Activated naive CD8-positive, alpha-beta T cell treated with anti-CD3 and anti-CD28 coated beads for 36 hours (primary cell): ENCODE measurements around the gene SLC37A1. TPM values are rescaled to one million over a fixed set of nuclear protein-coding genes. Genes with fewer than 3 reads are reported as not detected.

Experiments
- DNase-seq: peaks from one replicate; pipeline ENCODE4 v3.0.0; 2021
- H3K27ac Mint-ChIP-seq: one replicate; pipeline ENCODE4 v1.8.0; 2022; ENCODE audit warnings: mild to moderate bottlenecking, moderate library complexity, mixed read lengths
- H3K27me3 Mint-ChIP-seq: one replicate; pipeline ENCODE4 v1.8.0; 2022; ENCODE audit warnings: mild to moderate bottlenecking, mixed read lengths
- H3K36me3 Mint-ChIP-seq: one replicate; pipeline ENCODE4 v1.8.0; 2021; ENCODE audit warnings: mild to moderate bottlenecking, mixed read lengths
- H3K4me1 Mint-ChIP-seq: one replicate; pipeline ENCODE4 v1.8.0; 2021; ENCODE audit warnings: mixed read lengths
- H3K4me3 Mint-ChIP-seq: one replicate; pipeline ENCODE4 v1.8.0; 2022; ENCODE audit warnings: mild to moderate bottlenecking, moderate library complexity, mixed read lengths
- H3K9me3 Mint-ChIP-seq: one replicate; pipeline ENCODE4 v1.8.0; 2022; ENCODE audit warnings: mixed read lengths
- total RNA-seq, 2 experiments: library from RNA; stranded (reverse); gene quantifications; one replicate each; pipeline ENCODE4 v1.2.3, GENCODE V29; 2021

Gene SLC37A1
- total RNA-seq, 2 experiments from 2014 or later, result 15.7 to 17.5 TPM

GRCh38 chr21:42509244-42509643 is 4.4 kb upstream of the SLC37A1 start:
- H3K4me3 Mint-ChIP-seq, result no peak overlapping the region
- no peak for DNase-seq
- H3K27ac Mint-ChIP-seq, result no peak overlapping the region
- H3K4me1 Mint-ChIP-seq, result peaks cover 2% of the 10 kb centered on the region
- H3K36me3 Mint-ChIP-seq, result no peaks in the 10 kb centered on the region
- H3K9me3 Mint-ChIP-seq, result no peaks in the 10 kb centered on the region
- no peaks in the 10 kb centered on the region for H3K27me3 Mint-ChIP-seq

GRCh38 chr21:42512346-42513034 is 1.2 kb upstream of the SLC37A1 start:
- Mint-ChIP-seq H3K36me3 (no peaks in the 10 kb centered on the region), H3K4me1 (peaks cover 20% of the 10 kb centered on the region), H3K4me3 (peak overlapping the region; percentile 6), H3K27ac (no peak overlapping the region), H3K9me3 (no peaks in the 10 kb centered on the region), H3K27me3 (no peaks in the 10 kb centered on the region)
- DNase-seq, result no peak

- H3K4me1 Mint-ChIP-seq, result peaks cover 31% of the 10 kb centered on the region
- no peaks in the 10 kb centered on the region for H3K9me3 Mint-ChIP-seq
- peak; percentile 76 for DNase-seq
- H3K27ac Mint-ChIP-seq, result peak overlapping the region; percentile 80
- no peaks in the 10 kb centered on the region for H3K27me3 Mint-ChIP-seq
- peak overlapping the region; percentile 86 for H3K4me3 Mint-ChIP-seq
- peaks cover 8% of the 10 kb centered on the region for H3K36me3 Mint-ChIP-seq
These were observed 582 bp downstream of the SLC37A1 start for GRCh38 chr21:42513985-42514882.

DNA sequence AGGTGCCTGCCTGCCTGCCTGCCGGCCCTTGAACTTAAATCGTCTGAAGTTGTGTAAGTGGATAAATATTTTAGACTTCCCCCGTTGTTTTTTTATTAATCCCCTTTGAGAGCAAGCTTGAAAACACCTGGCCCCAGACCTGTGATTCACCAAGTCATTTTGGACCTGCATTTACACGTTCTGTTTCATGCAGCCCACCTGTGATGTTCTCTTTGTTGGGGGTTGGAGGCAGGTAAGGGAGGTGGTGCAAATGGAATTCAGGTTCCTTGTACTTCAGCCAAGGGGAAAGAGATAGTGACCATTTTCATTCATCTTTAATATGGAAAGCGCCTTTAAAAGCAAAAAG is 1.2 kb downstream of the SLC37A1 start:
- Mint-ChIP-seq H3K4me3 (peak overlapping the region; percentile 86), H3K4me1 (peaks cover 31% of the 10 kb centered on the region), H3K36me3 (peaks cover 9% of the 10 kb centered on the region), H3K27ac (peak overlapping the region; percentile 71), H3K9me3 (no peaks in the 10 kb centered on the region), H3K27me3 (no peaks in the 10 kb centered on the region)
- no peak for DNase-seq

- DNase-seq, result no peak
- no peaks in the 10 kb centered on the region for H3K27me3 Mint-ChIP-seq
- H3K4me1 Mint-ChIP-seq, result peaks cover 31% of the 10 kb centered on the region
- peaks cover 11% of the 10 kb centered on the region for H3K36me3 Mint-ChIP-seq
- H3K27ac Mint-ChIP-seq, result no peak overlapping the region
- H3K9me3 Mint-ChIP-seq, result no peaks in the 10 kb centered on the region
- peak overlapping the region; percentile 86 for H3K4me3 Mint-ChIP-seq
These were observed 2.3 kb downstream of the SLC37A1 start for GRCh38 chr21:42515708-42516502.

DNA sequence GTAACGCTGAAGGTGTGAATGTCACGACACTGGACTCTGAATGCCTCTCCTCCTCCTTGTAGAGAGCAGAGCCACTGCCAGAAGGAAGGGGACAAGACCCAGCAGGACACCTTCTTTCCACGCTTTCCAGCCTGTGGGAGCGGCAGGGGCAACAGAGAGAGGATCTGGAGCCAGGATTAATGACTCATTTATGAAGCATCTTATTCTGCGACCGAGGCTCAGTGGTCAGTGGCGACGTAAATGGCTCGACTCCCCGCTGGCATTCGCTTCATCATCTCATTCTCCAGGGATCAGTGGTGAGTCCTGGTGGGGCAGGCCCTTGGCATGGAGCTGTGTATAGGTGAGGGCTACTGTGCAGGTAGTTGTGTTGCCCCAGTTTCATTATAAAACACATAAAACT is 4.6 kb downstream of the SLC37A1 start:
- Mint-ChIP-seq H3K4me1 (peaks cover 31% of the 10 kb centered on the region), H3K9me3 (no peaks in the 10 kb centered on the region), H3K4me3 (no peak overlapping the region), H3K36me3 (peaks cover 21% of the 10 kb centered on the region), H3K27me3 (no peaks in the 10 kb centered on the region), H3K27ac (no peak overlapping the region)
- no peak for DNase-seq

DNA sequence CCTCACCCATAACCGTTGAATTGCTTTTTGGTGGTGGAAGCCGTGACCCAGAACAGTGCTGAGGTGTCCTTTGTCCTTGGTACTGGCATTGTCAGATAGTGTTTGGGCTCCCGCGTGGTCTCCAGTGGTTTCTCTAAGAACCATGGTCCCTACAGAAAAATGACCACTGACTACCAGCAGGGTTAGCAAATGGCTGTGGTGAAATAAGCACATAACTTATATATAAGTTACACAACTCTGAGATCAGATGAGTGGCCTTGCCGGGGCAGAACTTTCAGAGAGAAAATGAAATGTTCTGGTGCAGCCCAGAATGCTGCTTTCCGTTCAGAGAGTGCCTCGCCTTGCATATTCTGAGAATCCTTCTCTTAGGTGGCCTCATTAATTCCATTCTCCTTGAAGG is 5.0 kb downstream of the SLC37A1 start:
- Mint-ChIP-seq H3K27ac (no peak overlapping the region), H3K4me3 (no peak overlapping the region), H3K36me3 (peaks cover 21% of the 10 kb centered on the region), H3K27me3 (no peaks in the 10 kb centered on the region), H3K4me1 (peaks cover 31% of the 10 kb centered on the region), H3K9me3 (no peaks in the 10 kb centered on the region)
- no peak for DNase-seq

- DNase-seq, result no peak
- Mint-ChIP-seq H3K4me1 (peaks cover 42% of the 10 kb centered on the region), H3K27ac (peak overlapping the region; percentile 52), H3K4me3 (no peak overlapping the region), H3K9me3 (no peaks in the 10 kb centered on the region), H3K36me3 (peaks cover 32% of the 10 kb centered on the region), H3K27me3 (no peaks in the 10 kb centered on the region)
These were observed 7.1 kb downstream of the SLC37A1 start for GRCh38 chr21:42520628-42521253.

DNA sequence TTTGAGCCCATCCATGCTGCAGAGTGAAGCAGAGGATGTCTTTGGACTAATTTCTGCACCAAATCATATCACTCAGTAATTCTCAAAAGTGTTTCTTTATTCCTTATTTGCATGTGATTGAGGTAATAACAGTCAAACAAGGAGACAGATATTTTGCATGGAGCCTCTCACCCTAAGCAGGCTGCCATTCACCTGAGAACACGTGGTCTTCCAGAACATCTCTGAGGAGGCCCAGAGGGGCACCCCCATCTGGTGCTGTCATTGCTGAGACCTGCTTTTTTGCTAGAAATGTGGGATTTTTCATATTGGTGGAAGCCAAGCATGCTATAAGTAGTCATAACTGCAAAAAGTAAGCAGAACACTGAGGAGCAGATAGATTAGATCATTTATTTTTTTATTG is 7.7 kb downstream of the SLC37A1 start:
- DNase-seq, result no peak
- Mint-ChIP-seq H3K27me3 (no peaks in the 10 kb centered on the region), H3K4me1 (peaks cover 41% of the 10 kb centered on the region), H3K9me3 (no peaks in the 10 kb centered on the region), H3K27ac (no peak overlapping the region), H3K4me3 (no peak overlapping the region), H3K36me3 (peaks cover 35% of the 10 kb centered on the region)

DNA sequence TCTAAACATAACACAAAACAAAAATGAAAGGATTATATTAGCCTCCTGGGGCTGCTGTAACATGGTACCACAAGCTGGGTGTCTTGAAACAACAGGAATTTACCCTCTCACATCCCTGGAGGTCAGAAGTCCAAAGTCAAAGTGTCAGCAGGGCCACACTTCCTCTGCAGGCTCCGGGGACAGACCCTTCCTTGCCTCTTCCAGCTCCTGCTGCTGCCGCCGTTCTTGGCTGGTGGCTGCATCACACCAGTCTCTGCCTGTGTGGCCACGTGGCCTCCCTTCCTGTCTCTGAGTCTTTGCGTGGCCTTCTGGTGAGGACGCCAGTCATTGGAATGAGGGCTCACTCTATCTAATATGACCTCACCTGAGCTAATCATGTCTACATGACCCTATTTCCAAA is 8.2 kb downstream of the SLC37A1 start:
- Mint-ChIP-seq H3K4me1 (peaks cover 43% of the 10 kb centered on the region), H3K9me3 (no peaks in the 10 kb centered on the region), H3K27ac (no peak overlapping the region), H3K27me3 (no peaks in the 10 kb centered on the region), H3K36me3 (peaks cover 39% of the 10 kb centered on the region), H3K4me3 (no peak overlapping the region)
- no peak for DNase-seq

GRCh38 chr21:42522271-42522670 is 8.6 kb downstream of the SLC37A1 start:
- Mint-ChIP-seq H3K27ac (no peak overlapping the region), H3K9me3 (no peaks in the 10 kb centered on the region), H3K4me1 (peaks cover 45% of the 10 kb centered on the region), H3K27me3 (no peaks in the 10 kb centered on the region), H3K4me3 (no peak overlapping the region), H3K36me3 (peaks cover 42% of the 10 kb centered on the region)
- DNase-seq, result no peak

DNA sequence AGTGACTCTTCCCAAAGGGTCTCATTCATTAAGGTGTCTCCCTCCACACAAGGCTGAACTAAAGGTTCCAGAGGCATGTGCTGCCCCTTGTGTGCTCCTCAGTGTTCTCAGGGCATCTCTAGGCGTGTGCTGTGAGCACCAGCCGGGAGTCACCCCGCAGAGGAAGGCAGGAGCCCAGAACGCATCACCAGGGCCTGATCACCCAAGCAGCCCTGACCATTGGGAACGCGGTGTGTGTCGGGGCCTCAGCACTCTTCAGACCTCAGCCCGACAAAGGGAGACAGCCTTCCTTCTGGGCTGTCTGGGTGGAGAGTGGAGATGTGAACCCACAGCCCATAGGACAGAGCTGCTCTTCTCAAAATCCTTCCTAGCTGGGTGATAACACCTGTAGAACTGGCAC is 9.1 kb downstream of the SLC37A1 start:
- Mint-ChIP-seq H3K4me1 (peaks cover 48% of the 10 kb centered on the region), H3K36me3 (peaks cover 42% of the 10 kb centered on the region), H3K27me3 (no peaks in the 10 kb centered on the region), H3K27ac (no peak overlapping the region), H3K9me3 (no peaks in the 10 kb centered on the region), H3K4me3 (no peak overlapping the region)
- DNase-seq, result no peak

GRCh38 chr21:42523211-42523610 is 9.6 kb downstream of the SLC37A1 start:
- Mint-ChIP-seq H3K9me3 (no peaks in the 10 kb centered on the region), H3K4me3 (no peak overlapping the region), H3K27ac (no peak overlapping the region), H3K27me3 (no peaks in the 10 kb centered on the region), H3K36me3 (peaks cover 39% of the 10 kb centered on the region), H3K4me1 (peaks cover 50% of the 10 kb centered on the region)
- DNase-seq, result no peak

DNA sequence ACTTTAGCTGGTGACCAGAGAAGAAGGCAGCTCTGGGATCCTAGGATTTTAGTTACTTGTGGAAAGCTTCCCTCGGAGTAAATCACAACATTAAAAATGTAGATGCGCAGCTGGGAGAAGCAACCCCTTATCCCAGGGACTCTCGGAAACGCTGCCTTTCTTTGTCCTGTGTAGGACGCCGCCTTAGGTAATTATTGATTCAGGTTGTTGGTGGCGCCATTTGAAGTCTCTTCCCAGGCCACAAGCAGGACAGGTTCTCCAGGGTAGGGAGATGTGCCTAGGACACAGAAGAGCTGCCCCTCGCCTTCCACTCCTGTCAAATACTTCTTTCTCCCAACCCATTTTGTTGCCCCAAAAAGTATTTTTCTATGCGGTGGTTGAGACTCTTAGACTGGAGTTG is 10.3 kb downstream of the SLC37A1 start:
- no peaks in the 10 kb centered on the region for H3K9me3 Mint-ChIP-seq
- peaks cover 46% of the 10 kb centered on the region for H3K4me1 Mint-ChIP-seq
- H3K36me3 Mint-ChIP-seq, result peaks cover 34% of the 10 kb centered on the region
- no peaks in the 10 kb centered on the region for H3K27me3 Mint-ChIP-seq
- H3K4me3 Mint-ChIP-seq, result no peak overlapping the region
- H3K27ac Mint-ChIP-seq, result peak overlapping the region; percentile 73
- DNase-seq, result no peak
